H7 (cell line): ENCODE data around the gene CADM2. TPM values are rescaled to one million over a fixed set of nuclear protein-coding genes. Genes with fewer than 3 reads are reported as not detected.

Experiments used
- DNase-seq: peaks from one replicate; pipeline ENCODE4 v3.0.0; 2012
- H3K27me3 ChIP-seq: 2 replicates; pipeline ENCODE4 v1.6.0; 2011; ENCODE audit warnings: mild to moderate bottlenecking, low read length; ENCODE audit not compliant: control insufficient read depth, insufficient read depth
- H3K36me3 ChIP-seq: replicated peaks from 2 replicates; pipeline ENCODE4 v1.5.1; 2011; ENCODE audit warnings: low read length; ENCODE audit not compliant: control insufficient read depth, insufficient read depth
- H3K4me3 ChIP-seq: 2 replicates; pipeline ENCODE4 v1.5.1; 2011; ENCODE audit warnings: low read depth, mild to moderate bottlenecking, control low read depth, low read length, moderate library complexity; ENCODE audit not compliant: insufficient read depth
- total RNA-seq: library from RNA; depleted of rRNA; stranded (reverse); fragments of >200 nt; shearing (Covaris generic); gene quantifications from 2 replicates; pipeline ENCODE4 v1.2.3, GENCODE V29; 2014

Gene CADM2
- total RNA-seq, 1 experiment from 2014 or later = 2.7 TPM

- no peak for DNase-seq
- Histone ChIP-seq H3K4me3 (no peak overlapping the region), H3K27me3 (no peaks in the 10 kb centered on the region), H3K36me3 (no peaks in the 10 kb centered on the region)
Measured at GRCh38 chr3:85397434-85397833, 438.6 kb downstream of the CADM2 start.

GRCh38 chr3:85426121-85426520, 467.3 kb downstream of the CADM2 start:
- no peaks in the 10 kb centered on the region for H3K27me3 ChIP-seq
- no peaks in the 10 kb centered on the region for H3K36me3 ChIP-seq
- DNase-seq = no peak

GRCh38 chr3:85427467-85427866, 468.7 kb downstream of the CADM2 start:
- H3K36me3 ChIP-seq = no peaks in the 10 kb centered on the region
- no peak overlapping the region for H3K4me3 ChIP-seq
- H3K27me3 ChIP-seq = no peaks in the 10 kb centered on the region
- no peak for DNase-seq

More at GRCh38 chr3:85426121-85426520, 467.3 kb downstream of the CADM2 start:
- H3K4me3 ChIP-seq = no peak overlapping the region

- no peaks in the 10 kb centered on the region for H3K36me3 ChIP-seq
- no peak for DNase-seq
- no peaks in the 10 kb centered on the region for H3K27me3 ChIP-seq
- H3K4me3 ChIP-seq = no peak overlapping the region
Measured at GRCh38 chr3:85432081-85432480, 473.3 kb downstream of the CADM2 start.

- no peak overlapping the region for H3K4me3 ChIP-seq
- DNase-seq = no peak
- no peaks in the 10 kb centered on the region for H3K27me3 ChIP-seq
- no peaks in the 10 kb centered on the region for H3K36me3 ChIP-seq
Measured at GRCh38 chr3:85433319-85433718, 474.5 kb downstream of the CADM2 start.

- H3K4me3 ChIP-seq = no peak overlapping the region
- DNase-seq = no peak
- H3K36me3 ChIP-seq = no peaks in the 10 kb centered on the region
- H3K27me3 ChIP-seq = no peaks in the 10 kb centered on the region
Measured at GRCh38 chr3:85455561-85456200, 496.9 kb downstream of the CADM2 start.

GRCh38 chr3:85474241-85474640, 515.5 kb downstream of the CADM2 start:
- no peak overlapping the region for H3K4me3 ChIP-seq
- peak; percentile 3 for DNase-seq
- H3K27me3 ChIP-seq = no peaks in the 10 kb centered on the region
- no peaks in the 10 kb centered on the region for H3K36me3 ChIP-seq

GRCh38 chr3:85475346-85475745, 516.6 kb downstream of the CADM2 start:
- Histone ChIP-seq H3K4me3 (no peak overlapping the region), H3K36me3 (no peaks in the 10 kb centered on the region), H3K27me3 (no peaks in the 10 kb centered on the region)
- no peak for DNase-seq

- no peaks in the 10 kb centered on the region for H3K27me3 ChIP-seq
- H3K4me3 ChIP-seq = no peak overlapping the region
- no peaks in the 10 kb centered on the region for H3K36me3 ChIP-seq
- DNase-seq = no peak
Measured at GRCh38 chr3:85476891-85477495, 518.2 kb downstream of the CADM2 start.

GRCh38 chr3:85481411-85482212, 522.8 kb downstream of the CADM2 start:
- Histone ChIP-seq H3K4me3 (no peak overlapping the region), H3K27me3 (no peaks in the 10 kb centered on the region), H3K36me3 (no peaks in the 10 kb centered on the region)
- DNase-seq = no peak

GRCh38 chr3:85482213-85482490, 523.4 kb downstream of the CADM2 start:
- Histone ChIP-seq H3K27me3 (no peaks in the 10 kb centered on the region), H3K36me3 (no peaks in the 10 kb centered on the region), H3K4me3 (no peak overlapping the region)
- DNase-seq = no peak

- no peak for DNase-seq
- Histone ChIP-seq H3K4me3 (no peak overlapping the region), H3K27me3 (no peaks in the 10 kb centered on the region), H3K36me3 (no peaks in the 10 kb centered on the region)
Measured at GRCh38 chr3:85483986-85484385, 525.2 kb downstream of the CADM2 start.

GRCh38 chr3:85487375-85487774, 528.6 kb downstream of the CADM2 start:
- H3K27me3 ChIP-seq = no peaks in the 10 kb centered on the region
- H3K4me3 ChIP-seq = no peak overlapping the region
- no peak for DNase-seq
- no peaks in the 10 kb centered on the region for H3K36me3 ChIP-seq

- DNase-seq = peak; percentile 8
- Histone ChIP-seq H3K4me3 (no peak overlapping the region), H3K27me3 (no peaks in the 10 kb centered on the region), H3K36me3 (no peaks in the 10 kb centered on the region)
Measured at GRCh38 chr3:85495602-85496001, 536.8 kb downstream of the CADM2 start.

- Histone ChIP-seq H3K27me3 (no peaks in the 10 kb centered on the region), H3K36me3 (no peaks in the 10 kb centered on the region), H3K4me3 (no peak overlapping the region)
- no peak for DNase-seq
Measured at GRCh38 chr3:85498177-85498576, 539.4 kb downstream of the CADM2 start.
